GM18868 (cell line): ENCODE results near the gene PCDH9.

Experiments used
- ATAC-seq: cut with Tn5 transposase; IDR thresholded peaks from one replicate; pipeline ENCODE4 v1.9.1; 2021; ENCODE audit warnings: mild to moderate bottlenecking, moderate library complexity; ENCODE audit not compliant: unreplicated experiment

The PCDH9 gene

DNA sequence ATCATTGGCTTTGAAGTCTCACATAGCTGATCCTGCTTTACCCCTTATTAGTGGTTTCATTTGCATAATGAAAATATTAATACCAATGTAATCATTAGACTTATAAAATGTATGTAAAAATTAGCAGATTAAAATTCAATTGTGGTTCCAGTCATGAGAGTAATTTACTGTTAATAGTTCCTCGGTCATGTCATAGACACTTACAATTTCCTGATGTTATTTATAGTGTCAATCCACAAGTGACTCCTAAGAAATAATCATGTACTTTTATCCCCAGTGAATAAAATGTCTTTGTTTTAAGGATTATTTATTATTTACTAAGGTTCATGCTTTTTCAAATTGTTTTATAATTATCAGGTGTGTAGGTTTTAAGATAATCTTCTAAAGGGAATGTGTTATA, 138.5 kb downstream of the PCDH9 start:
- no peak for ATAC-seq

DNA sequence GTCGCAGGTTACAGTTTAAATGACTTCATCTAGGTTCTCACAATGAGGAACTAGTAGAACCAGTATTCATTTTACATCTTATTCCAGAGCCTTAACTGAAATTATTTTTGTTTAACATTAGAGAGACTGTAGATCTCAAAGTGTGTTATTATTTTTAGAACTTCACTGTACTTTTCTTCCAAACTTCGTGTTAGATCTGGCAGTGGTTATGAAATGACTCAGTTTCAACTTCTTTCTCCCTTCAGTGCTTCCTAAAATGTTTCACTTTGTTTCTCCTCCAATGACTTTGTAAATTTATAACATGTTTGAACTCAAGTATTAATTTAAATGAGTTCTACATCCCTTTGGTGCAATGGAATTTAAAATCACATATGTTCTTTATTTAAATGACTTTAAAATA, 139.3 kb downstream of the PCDH9 start:
- ATAC-seq, result no peak

DNA sequence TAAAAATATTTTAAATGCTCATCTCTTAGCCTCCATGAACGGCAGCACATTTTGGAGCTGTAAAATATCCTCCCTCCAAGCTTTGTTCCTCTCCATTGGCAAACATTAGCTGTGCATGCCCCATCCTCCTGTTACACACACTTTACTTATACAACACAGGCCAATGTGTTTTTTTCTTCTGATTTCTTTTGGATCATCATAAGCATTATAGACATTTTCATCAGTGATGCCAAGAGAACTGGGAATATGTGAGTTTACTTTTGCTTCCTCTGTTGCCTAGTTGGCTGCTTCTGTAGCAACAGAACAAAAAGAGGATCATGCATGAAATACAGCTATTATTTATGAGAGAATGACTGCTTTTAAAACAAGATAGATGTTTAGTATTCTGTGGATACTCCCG, 142.6 kb downstream of the PCDH9 start:
- no peak for ATAC-seq

DNA sequence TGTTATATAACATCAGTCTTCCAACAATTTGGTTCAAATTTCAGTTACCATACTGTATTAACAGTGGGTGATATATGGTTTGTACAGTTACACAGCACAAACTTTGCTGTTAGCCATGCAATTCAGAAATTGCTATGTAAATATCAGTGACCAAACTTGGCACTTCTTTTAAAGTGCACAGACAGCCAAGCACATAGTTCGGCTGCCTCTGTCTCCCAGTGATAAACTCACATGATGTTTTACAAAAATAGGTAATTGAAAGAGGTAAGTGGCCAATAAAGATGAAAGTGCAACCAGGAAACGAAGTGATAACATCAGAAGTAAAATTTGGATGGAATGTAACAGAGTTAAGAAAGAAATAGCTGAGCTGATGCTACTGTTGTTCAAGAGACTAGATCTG, 143.9 kb downstream of the PCDH9 start:
- ATAC-seq, result no peak

DNA sequence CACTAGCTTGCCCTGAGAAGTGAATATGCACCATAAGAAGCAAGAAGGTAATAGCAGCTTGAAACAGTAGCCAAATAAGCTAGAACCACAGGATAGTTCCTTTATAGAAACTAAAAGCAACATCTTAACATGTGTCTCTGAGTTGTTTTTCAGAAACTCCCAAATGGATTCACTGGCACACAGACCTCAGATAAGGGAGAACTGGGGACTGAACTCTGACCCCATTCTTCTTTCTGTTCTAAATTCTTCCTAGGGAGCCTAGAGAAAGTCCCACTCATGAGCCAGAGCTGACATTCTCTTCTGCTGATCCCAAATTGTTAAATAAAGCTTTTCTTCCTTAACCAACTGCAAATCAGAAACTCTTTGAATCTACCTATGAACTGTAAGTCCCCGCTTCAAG, 146.1 kb downstream of the PCDH9 start:
- no peak for ATAC-seq

DNA sequence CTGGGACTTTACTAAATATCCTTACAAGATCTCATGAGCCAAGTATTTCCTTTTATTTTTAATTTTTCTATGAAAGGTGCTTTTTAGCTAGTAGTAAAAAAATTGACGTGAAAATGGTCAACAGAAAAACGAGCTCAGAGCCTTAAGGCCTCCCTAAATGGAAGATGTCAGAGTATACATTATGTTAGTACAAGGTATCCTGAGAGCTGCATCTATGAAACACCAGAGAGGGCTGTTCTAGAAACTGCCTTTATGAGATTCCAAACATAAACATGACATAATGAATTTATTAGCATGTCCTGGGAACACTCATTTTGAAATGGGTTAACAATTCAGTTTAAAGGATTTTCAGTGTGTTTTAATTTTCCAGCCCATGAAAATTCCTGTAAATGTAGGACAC, 146.6 kb downstream of the PCDH9 start:
- no peak for ATAC-seq

DNA sequence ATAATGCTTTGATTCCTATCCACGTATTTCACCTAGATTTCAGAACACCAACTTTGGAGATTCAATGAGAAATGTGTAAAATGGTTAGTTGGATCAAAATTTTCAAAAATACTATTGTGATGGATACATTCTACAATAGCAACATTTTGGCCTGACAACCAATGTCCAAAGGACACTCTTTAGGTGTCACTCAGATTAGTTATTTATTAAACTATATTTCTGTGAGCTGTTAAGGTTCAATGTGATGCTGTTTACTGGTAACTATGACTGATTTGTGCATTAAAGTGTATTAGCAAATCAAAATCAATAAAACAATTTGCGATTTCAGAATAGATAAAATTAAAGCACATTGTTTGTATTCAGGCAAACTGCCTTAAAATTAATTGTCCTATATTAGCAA, 149.8 kb downstream of the PCDH9 start:
- no peak for ATAC-seq

DNA sequence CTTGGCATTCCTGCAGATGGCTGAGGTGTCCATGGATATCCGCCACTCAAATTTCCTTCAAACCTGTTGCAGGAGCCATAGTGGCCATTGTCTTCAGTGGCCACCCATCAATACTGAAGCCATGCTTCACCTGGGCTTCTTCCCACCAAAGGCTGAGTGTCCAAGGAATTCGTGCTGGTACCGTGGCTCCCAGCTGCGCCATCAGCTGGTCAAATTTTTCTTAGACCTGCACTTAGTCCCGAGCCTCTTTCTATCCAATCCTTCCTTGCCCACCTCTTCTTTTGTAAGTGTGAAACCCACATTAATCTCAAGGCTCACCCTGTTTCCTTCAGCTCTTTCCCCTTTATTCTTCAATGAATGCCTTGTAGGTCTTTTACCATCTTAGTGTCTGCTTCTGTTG, 152.1 kb downstream of the PCDH9 start:
- no peak for ATAC-seq

DNA sequence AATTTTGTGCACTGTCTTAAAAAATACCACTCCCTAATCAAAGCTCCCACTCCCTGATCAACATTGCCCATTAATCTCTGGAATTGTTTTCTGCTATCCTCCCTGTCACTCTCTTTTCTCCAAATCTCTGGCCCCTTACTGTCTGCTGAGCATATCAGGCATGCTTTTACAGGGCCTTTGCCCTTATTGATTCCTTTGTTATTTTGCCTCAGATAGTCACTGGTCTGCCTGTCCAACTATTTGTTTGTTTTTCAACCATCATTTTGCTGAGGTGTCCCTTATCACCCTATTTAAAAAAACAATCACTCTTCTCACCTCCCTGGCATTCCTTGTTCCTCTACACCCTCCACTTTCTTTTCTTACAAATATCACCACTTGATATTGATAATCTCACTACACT, 153.0 kb downstream of the PCDH9 start:
- ATAC-seq, result no peak

DNA sequence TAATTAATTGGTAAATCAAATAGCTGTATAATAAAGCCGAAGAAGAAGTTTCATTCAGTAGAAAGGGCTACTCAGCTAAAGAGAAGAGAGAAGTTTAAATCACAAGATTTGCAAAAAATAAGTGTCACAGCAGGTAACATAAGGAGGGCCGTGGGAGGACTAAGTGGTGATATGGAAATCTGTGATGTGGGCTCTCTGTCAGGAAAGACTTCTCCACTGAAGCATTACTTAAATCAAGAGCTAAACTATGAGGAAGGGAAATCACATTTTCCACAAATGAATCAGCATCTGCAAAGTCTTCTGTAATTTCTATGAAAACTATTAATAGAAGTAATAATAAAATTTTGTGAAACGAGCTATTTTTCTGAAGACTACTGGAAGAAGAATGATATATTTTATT, 153.8 kb downstream of the PCDH9 start:
- ATAC-seq, result no peak

DNA sequence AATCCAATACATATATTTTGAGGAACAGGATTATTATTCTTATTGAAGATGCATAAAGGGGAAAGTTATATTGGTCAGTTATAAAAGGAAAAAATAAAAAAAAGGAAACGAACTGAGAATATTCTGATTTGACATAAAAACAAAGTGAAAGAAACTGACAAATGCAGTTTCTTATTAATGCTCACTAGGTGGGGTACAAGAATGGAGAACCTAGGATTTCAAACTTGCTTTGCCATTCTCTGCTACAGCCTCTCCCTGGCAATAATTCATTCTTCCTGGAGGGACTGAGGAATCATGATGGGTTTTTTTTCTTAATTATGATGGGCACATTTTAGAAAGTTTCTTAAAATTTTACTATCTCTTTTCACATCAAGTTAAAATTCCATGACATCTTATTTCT, 154.9 kb downstream of the PCDH9 start:
- no peak for ATAC-seq

DNA sequence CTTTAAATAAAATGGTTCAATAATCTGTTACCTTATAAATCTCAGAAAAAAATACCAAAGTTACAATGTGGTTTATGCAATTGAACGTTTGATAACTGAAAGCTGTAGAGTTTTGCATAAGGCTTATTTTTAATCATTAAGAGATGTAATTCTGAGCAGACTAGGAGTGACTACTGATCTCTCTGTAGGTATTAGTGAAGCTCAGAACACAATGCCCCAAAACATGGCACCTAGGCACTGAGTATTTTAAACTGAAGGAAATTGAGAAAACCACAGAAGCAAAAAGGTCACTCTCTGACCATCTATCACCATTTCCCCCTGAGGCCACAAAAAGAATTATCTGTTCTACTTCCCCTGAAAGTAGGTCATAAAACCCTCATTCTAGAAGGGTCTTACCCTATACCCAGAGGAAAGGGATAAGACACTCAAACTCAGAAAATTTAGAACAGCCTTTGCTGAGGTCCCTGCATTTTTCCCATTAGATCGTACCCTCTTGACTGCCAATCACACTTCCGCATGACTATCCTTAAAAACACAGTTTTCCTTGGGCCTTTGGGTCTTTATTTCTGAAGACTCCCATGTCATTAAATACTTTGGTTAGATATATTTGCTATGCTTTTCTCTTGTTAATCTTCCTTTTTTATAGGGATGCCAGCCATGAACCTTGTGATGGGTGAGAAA, 158.1 kb downstream of the PCDH9 start:
- ATAC-seq, result no peak

DNA sequence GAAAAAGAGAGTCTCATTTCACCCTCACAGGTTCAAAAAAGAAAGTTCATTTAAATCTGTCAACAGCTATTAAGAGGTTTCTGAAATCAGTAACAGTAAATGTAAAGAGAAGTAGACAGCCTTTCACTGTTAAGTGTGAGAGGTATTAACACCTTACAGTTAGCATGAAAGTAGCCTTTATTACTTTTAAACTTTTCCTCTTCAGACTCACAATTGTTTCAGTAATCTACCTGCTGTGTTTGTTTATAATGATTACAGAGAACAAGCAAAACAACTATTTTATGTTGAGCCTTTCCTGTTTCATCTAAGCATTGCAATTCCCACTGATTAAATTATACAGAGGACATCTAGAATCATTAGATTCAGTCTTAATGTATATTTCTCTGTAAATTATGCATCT, 159.8 kb downstream of the PCDH9 start:
- ATAC-seq, result no peak

DNA sequence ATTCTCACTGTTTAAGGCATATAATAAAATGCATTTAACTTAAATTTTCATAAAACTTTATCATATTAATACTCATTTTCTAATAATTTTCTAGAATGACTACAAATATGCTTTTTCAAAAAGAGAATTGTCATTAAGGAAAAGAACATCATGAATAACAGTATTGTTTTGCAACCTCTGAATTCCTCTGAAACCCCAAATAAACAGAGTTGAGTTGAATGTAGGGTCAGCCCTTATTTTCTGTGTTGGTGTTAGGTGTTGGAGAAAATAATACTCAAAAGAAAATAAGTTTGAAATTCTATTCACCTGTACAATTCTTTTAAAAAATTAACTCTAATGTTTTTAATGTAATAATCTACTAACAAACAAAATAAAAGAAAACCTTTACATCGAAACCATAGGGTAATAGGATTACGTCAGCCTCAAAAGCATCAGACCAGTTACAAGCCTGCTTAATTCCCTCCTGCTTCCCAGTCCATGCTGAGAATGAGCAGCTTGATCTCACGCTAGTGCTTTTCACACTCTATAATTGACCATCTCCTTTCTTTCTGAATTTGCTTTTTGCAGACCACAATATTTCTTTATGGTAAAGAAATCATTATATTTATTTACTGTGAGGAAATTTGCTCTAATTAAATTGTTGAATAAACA, 160.9 kb downstream of the PCDH9 start:
- ATAC-seq, result no peak

DNA sequence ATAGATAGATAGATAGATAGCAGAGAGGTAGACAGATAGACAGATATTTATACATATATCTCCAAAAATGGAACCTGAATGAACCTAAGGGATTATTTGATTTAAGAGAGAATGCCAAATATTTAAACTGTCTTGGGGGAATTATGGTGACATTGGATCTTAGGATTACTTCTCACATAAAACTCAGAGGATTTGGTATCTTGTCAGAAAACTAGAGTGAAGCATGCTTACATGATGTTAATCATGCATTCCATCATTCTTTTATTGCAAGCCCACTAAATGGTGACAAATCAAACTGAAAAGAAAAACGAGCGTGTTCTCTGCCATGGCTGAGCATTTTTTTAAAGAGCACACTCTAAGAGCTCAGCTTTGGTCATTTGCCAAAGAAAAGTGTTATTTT, 165.2 kb downstream of the PCDH9 start:
- no peak for ATAC-seq

DNA sequence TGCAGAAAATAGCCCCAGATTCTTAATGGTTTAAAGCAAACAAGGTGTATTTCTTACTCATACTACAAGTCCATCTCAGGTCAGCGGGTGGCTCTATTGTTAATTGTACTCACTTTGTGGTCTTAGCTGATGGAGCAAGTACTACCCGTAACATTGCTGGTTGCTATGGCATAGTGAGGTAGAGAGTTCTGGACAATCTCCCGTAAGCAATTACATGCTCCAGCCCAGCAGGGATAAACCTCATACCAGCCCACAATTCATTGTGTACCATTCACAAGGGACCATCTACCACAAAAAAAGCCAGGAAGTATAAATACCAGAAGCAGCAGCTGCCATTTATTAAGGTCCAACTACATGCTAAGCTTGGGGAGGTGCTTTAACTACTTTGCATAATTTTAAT, 167.1 kb downstream of the PCDH9 start:
- ATAC-seq, result no peak

DNA sequence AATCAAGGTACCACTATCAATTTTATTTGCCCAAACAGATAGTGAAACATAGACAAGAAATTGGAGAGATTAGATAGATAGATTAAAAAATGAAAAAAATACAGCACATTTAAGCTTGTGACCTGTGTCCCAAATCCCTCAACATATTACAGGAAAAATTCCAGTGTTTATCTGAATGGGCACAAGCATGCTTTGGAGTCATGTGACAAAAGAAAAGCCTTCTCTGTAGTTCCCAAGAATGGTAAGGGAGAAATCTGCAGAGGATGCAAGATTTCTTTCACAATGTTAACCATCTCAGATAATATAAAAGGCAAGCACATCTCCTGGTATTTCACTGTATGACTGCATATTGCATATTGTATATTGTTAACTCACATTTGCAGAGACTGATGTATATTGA, 168.0 kb downstream of the PCDH9 start:
- ATAC-seq, result no peak

DNA sequence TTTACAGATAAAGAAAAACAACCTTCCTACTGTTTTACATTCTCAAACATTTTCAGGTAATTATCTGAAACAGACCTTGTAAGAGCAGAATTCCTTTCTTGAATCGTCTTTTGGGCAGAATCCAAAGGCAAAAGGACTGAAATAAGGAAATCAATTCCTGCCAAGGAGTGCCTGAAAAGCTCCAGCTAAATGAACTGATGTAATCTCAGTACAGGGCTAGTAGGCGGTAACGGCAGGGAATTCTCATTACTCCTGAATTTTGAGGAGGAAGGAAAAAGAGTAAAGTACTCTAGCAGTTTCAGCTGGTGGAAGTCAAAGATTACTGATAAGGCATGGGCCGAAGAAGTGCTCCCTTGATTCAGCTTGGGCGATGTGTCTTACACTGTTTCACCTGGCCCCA, 168.4 kb downstream of the PCDH9 start:
- no peak for ATAC-seq

DNA sequence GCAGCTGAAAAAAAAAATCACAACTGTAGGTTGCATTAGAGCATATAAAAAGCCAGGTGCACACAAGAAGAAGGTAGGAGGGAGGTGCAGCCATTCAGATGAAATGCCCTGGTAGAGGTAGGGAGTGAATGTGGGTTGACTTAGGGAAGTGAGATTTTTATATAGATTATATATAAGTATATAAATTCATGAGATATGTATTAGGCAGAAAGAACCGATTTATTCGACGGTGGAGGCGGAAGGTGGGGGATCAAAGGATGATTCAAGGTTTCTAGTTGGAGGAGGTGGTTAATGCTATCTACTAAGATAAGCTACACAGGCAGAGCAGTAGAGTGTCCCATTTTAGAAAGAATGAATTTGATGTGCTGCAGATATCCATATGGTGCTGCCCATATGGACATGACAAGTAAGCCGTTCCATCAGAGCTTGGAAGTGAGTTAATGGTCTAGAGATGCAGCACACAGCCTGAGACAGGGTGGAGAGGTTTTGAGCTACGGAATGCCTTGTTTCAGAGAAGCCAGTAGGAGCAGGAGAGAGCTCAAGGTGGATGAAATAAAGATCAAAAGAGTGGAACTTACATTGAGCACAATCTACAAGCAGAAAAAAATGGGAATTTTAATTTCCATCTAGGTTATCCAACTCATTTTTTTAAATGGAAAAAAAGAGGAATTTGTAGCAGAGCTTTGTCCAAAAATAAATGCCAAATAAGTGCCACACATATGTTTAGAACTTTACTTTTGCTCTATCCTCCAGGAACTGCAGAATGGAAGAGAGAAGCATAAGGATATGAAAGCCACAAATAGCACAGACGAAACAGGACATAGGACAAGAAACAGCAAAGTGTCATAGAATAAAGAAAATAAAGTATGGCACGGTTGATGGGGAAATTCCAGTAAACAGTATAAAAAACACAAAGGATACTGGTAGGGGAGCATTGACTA, 177.3 kb downstream of the PCDH9 start:
- ATAC-seq, result no peak

DNA sequence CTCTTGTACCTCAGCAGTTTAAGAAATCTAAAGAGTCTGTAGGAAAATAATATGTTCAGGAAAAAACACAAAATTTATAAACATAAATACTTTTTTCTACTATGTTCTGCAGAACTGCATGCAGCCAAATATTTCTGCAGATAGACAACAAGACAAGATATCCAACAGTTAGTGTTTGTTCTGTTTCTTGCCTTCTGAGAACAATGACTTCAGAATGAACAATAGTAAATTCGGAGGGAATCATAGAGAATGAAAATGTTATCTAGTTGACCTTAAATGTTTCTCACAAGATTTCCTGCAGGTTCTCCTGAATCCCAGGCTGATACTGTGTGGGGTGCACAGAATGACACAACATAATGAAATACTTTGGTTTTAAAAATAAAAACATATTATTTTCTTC, 180.4 kb downstream of the PCDH9 start:
- no peak for ATAC-seq

DNA sequence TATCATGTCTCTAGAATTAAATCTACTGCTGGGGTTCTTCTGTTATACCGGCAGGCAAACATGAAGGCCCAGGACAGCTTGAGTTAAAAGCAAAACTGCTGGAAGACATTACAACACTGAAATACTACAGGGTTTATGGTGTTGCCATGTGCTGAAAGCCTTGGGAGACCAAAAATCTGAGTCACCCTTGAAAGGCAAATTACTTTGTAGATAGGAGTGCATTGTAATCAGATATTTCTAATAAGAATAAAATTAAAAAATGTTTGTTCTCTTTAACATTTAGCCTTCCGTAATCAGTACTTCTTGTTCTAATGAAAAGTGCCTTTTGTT, 181.3 kb downstream of the PCDH9 start:
- no peak for ATAC-seq
